Neuronal stem cell (in vitro differentiated cells): ENCODE results near the gene CFAP99.

Experiments used
- DNase-seq: peaks from one replicate; pipeline ENCODE4 v3.0.0-alpha.2; 2013; ENCODE audit warnings: low spot score
- H2AFZ ChIP-seq: one replicate; pipeline ENCODE4 v1.6.1; 2013; ENCODE audit warnings: mild to moderate bottlenecking, low read length, inconsistent platforms
- H2AK5ac ChIP-seq: 2 replicates; pipeline ENCODE4 v1.6.1; 2013; ENCODE audit warnings: low read depth, mild to moderate bottlenecking, inconsistent platforms, low read length, moderate library complexity, mixed read lengths
- H2BK120ac ChIP-seq: 2 replicates; pipeline ENCODE4 v1.6.1; 2013; ENCODE audit warnings: low read depth, mild to moderate bottlenecking, inconsistent platforms, low read length, moderate library complexity, mixed read lengths
- H2BK12ac ChIP-seq: one replicate; pipeline ENCODE4 v1.6.1; 2013; ENCODE audit warnings: low read length, inconsistent platforms
- H2BK15ac ChIP-seq: 2 replicates; pipeline ENCODE4 v1.6.1; 2013; ENCODE audit warnings: mild to moderate bottlenecking, low read length, inconsistent platforms, mixed read lengths
- H2BK5ac ChIP-seq: one replicate; pipeline ENCODE4 v1.6.1; 2013; ENCODE audit warnings: inconsistent platforms, mild to moderate bottlenecking, low read length, moderate library complexity
- H3K14ac ChIP-seq: one replicate; pipeline ENCODE4 v1.6.1; 2013; ENCODE audit warnings: low read length, inconsistent platforms
- H3K18ac ChIP-seq: 2 replicates; pipeline ENCODE4 v1.6.1; 2013; ENCODE audit warnings: low read length, inconsistent platforms
- H3K23ac ChIP-seq: 2 replicates; pipeline ENCODE4 v1.6.1; 2013; ENCODE audit warnings: low read depth, mild to moderate bottlenecking, mixed read lengths, low read length, inconsistent platforms; ENCODE audit not compliant: poor library complexity
- H3K27ac ChIP-seq: replicated peaks from 3 replicates; pipeline ENCODE4 v1.5.1; 2013; ENCODE audit warnings: low read length, inconsistent platforms
- H3K27me3 ChIP-seq, 3 experiments: 2 replicates each; pipeline ENCODE4 v1.6.1; 2013; ENCODE audit warnings: low read length in 3 of 3, mild to moderate bottlenecking in 2 of 3, inconsistent platforms in 1 of 3, low read depth in 1 of 3, mixed read lengths in 1 of 3, moderate library complexity in 1 of 3; ENCODE audit not compliant: control insufficient read depth in 3 of 3, insufficient read depth in 3 of 3
- H3K36me3 ChIP-seq, 2 donors: replicated peaks in 1 of 2; 2 replicates each; pipeline ENCODE4 v1.6.1; 2013; ENCODE audit warnings: low read length in 2 of 2; ENCODE audit not compliant: control insufficient read depth in 2 of 2, insufficient read depth in 2 of 2
- H3K4ac ChIP-seq: 2 replicates; pipeline ENCODE4 v1.6.1; 2013; ENCODE audit warnings: inconsistent platforms, mild to moderate bottlenecking, low read length, moderate library complexity
- H3K4me1 ChIP-seq, 2 donors: 1 replicate in 1 of 2; 2 replicates in 1 of 2; pipeline ENCODE4 v1.6.1; 2013; ENCODE audit warnings: low read length in 2 of 2, low read depth in 1 of 2; ENCODE audit not compliant: control insufficient read depth in 2 of 2, insufficient read depth in 1 of 2
- H3K4me2 ChIP-seq: one replicate; pipeline ENCODE4 v1.6.1; 2013; ENCODE audit warnings: mild to moderate bottlenecking, low read length, inconsistent platforms; ENCODE audit not compliant: insufficient read depth, poor library complexity, severe bottlenecking
- H3K4me3 ChIP-seq, 2 donors: 2 replicates each; pipeline ENCODE4 v1.5.1; 2013; ENCODE audit warnings: low read length in 2 of 2, mild to moderate bottlenecking in 2 of 2, inconsistent platforms in 1 of 2, moderate library complexity in 1 of 2
- H3K79me1 ChIP-seq: one replicate; pipeline ENCODE4 v1.6.1; 2013; ENCODE audit warnings: low read depth, mild to moderate bottlenecking, inconsistent platforms, low read length, moderate library complexity
- H3K9ac ChIP-seq: one replicate; pipeline ENCODE4 v1.6.1; 2013; ENCODE audit warnings: mild to moderate bottlenecking, low read depth, low read length, inconsistent platforms; ENCODE audit not compliant: poor library complexity
- H3K9me3 ChIP-seq, 2 donors: replicated peaks in 1 of 2; 2 replicates each; pipeline versions ENCODE3 to v1.6.1; 2013; ENCODE audit warnings: low read length in 2 of 2, mild to moderate bottlenecking in 2 of 2, inconsistent platforms in 1 of 2, low read depth in 1 of 2, mixed read lengths in 1 of 2, moderate library complexity in 1 of 2; ENCODE audit not compliant: control insufficient read depth in 2 of 2, insufficient read depth in 1 of 2
- H4K8ac ChIP-seq: one replicate; pipeline ENCODE4 v1.6.1; 2013; ENCODE audit warnings: low read depth, mild to moderate bottlenecking, inconsistent platforms, low read length, moderate library complexity
- H4K91ac ChIP-seq: one replicate; pipeline ENCODE4 v1.6.1; 2013; ENCODE audit warnings: low read length, low read depth, mild to moderate bottlenecking, inconsistent platforms; ENCODE audit not compliant: poor library complexity
- WGBS, 2 donors: extraction: QIAGEN DNeasy Blood & Tissue Kit; methylation state at CpG; one replicate each; pipeline ENCODE4 v1.1.7; 2013; ENCODE audit warnings: missing lambda C conversion rate in 2 of 2, mixed read lengths in 1 of 2; ENCODE audit not compliant: insufficient read length in 2 of 2, insufficient replicate concordance in 1 of 2; ENCODE audit errors: extremely low coverage in 2 of 2; 5-methylcytosine and 5-hydroxymethylcytosine counted together

CFAP99 gene

DNA sequence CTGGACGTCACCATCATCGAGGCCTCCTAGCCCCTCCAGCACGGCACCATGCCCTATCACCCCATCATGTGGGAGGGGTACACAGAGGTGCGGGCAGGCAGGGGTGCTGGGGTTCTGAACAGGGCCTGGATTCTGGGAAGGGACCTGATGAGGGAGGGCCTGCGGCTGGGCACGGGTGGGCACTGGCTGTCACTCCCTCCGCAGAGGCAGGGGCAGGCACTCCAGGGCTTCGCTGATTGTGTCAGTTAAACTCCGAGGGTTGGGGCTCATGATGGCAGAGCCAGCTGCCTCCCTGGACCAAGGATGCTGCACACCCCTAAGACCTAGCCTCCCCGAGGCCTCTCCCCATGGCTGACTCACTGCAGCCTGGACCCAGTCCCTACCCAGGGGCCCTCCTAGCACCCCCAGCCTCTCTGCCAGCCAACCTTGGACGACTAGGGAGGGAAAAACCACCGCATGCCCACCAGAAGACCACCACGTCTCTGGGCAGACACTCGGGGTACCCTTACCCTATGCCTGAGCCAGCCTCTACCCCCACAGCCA is 46.2 kb upstream of the CFAP99 start:
- no peak overlapping the region for H2BK120ac ChIP-seq
- H3K4ac ChIP-seq = no peak overlapping the region
- H2BK5ac ChIP-seq = no peak overlapping the region
- no peak overlapping the region for H4K91ac ChIP-seq
- peaks cover 7 to 8% of the 10 kb centered on the region in 2 donors for H3K9me3 ChIP-seq
- peak overlapping the region; percentile 53 for H3K18ac ChIP-seq
- peak overlapping the region; percentile 67 for H3K23ac ChIP-seq
- H2BK15ac ChIP-seq = peak overlapping the region; percentile 12
- no peak overlapping the region for H3K27ac ChIP-seq
- WGBS, 2 donors = no CpG with 5 or more reads among the region's 14 CpGs
- H2AK5ac ChIP-seq = peak overlapping the region; percentile 19
- no peak overlapping the region for H2AFZ ChIP-seq
- no peak overlapping the region for H3K4me2 ChIP-seq
- H3K4me1 ChIP-seq = peaks cover 0 to 2% of the 10 kb centered on the region in 2 donors
- H3K9ac ChIP-seq = no peak overlapping the region
- no peak overlapping the region for H3K4me3 ChIP-seq
- no peak overlapping the region for H3K14ac ChIP-seq
- no peak overlapping the region for H2BK12ac ChIP-seq
- no peaks in the 10 kb centered on the region for H3K79me1 ChIP-seq
- no peak overlapping the region for H4K8ac ChIP-seq
- no peaks in the 10 kb centered on the region for H3K36me3 ChIP-seq
- no peaks in the 10 kb centered on the region for H3K27me3 ChIP-seq
- DNase-seq = no peak

- Histone ChIP-seq H2BK120ac (no peak overlapping the region), H3K36me3 (no peaks in the 10 kb centered on the region), H3K27me3 (no peaks in the 10 kb centered on the region), H2BK12ac (no peak overlapping the region), H3K4ac (no peak overlapping the region), H3K27ac (no peak overlapping the region), H4K8ac (no peak overlapping the region), H3K14ac (no peak overlapping the region), H2AK5ac (no peak overlapping the region), H2BK15ac (no peak overlapping the region), H3K23ac (peak overlapping the region; percentile 13), H3K4me2 (no peak overlapping the region), H3K4me3 (no peak overlapping the region), H2BK5ac (no peak overlapping the region), H2AFZ (no peak overlapping the region), H3K79me1 (peaks cover 2% of the 10 kb centered on the region), H3K18ac (no peak overlapping the region), H3K4me1 (peaks cover 0 to 2% of the 10 kb centered on the region in 2 donors), H4K91ac (no peak overlapping the region), H3K9ac (no peak overlapping the region), H3K9me3 (peaks cover 7 to 8% of the 10 kb centered on the region in 2 donors)
- no peak for DNase-seq
- WGBS, 2 donors = no CpG with 5 or more reads among the region's 7 CpGs
These were observed 45.2 kb upstream of the CFAP99 start for GRCh38 chr4:2373532-2373931.

DNA sequence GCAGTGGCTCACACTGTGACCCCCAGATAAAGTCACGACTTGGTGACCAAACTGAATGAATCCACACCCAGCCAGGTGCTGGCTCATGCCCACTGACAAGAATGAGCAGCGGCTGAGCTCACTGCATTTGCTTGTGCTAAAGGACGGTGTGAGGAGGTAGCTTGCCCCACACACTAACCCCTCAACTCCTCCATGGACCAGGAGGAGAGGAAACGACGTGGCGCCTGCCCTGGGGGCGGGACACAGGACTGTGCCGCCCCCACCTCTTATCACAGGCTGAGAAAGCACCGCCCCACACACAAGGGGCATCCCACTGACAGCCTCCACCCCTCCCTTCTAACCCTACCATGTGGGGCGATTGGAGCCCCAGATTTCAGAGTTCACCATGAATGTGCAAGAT is 43.3 kb upstream of the CFAP99 start:
- Histone ChIP-seq H3K4ac (no peak overlapping the region), H4K8ac (no peak overlapping the region), H2AK5ac (no peak overlapping the region), H2BK15ac (no peak overlapping the region), H3K4me1 (peaks cover 0 to 2% of the 10 kb centered on the region in 2 donors), H3K79me1 (peaks cover 2% of the 10 kb centered on the region), H3K9me3 (peaks cover 3 to 7% of the 10 kb centered on the region in 2 donors), H2BK5ac (no peak overlapping the region), H3K23ac (no peak overlapping the region), H3K14ac (peak overlapping the region; percentile 56), H3K27ac (no peak overlapping the region), H3K36me3 (no peaks in the 10 kb centered on the region), H3K4me2 (no peak overlapping the region), H3K27me3 (peaks cover 0 to 5% (median 0%) of the 10 kb centered on the region in 3 experiments), H3K18ac (peak overlapping the region; percentile 80), H2BK120ac (no peak overlapping the region), H4K91ac (no peak overlapping the region), H2AFZ (no peak overlapping the region), H3K4me3 (no peak overlapping the region), H2BK12ac (no peak overlapping the region), H3K9ac (no peak overlapping the region)
- no peak for DNase-seq
- no CpG with 5 or more reads among the region's 10 CpGs for WGBS, 2 donors

- Histone ChIP-seq H3K4me2 (no peak overlapping the region), H3K23ac (no peak overlapping the region), H3K4ac (no peak overlapping the region), H3K79me1 (peaks cover 2% of the 10 kb centered on the region), H2BK15ac (no peak overlapping the region), H3K9ac (no peak overlapping the region), H3K18ac (no peak overlapping the region), H3K4me1 (peaks cover 0 to 2% of the 10 kb centered on the region in 2 donors), H3K36me3 (no peaks in the 10 kb centered on the region), H2BK12ac (no peak overlapping the region), H2BK5ac (no peak overlapping the region), H3K9me3 (peaks cover 3 to 7% of the 10 kb centered on the region in 2 donors), H3K27ac (no peak overlapping the region), H2AFZ (no peak overlapping the region), H4K91ac (no peak overlapping the region), H4K8ac (no peak overlapping the region), H3K14ac (no peak overlapping the region), H3K4me3 (no peak overlapping the region), H3K27me3 (peaks cover 0 to 5% (median 0%) of the 10 kb centered on the region in 3 experiments), H2AK5ac (no peak overlapping the region), H2BK120ac (no peak overlapping the region)
- no peak for DNase-seq
- WGBS, 2 donors = no CpG with 5 or more reads among the region's 14 CpGs
These were observed 41.5 kb upstream of the CFAP99 start for GRCh38 chr4:2377241-2377640.
